Measurements from ENCODE around the gene ST8SIA4.

ST8SIA4 gene

DNA sequence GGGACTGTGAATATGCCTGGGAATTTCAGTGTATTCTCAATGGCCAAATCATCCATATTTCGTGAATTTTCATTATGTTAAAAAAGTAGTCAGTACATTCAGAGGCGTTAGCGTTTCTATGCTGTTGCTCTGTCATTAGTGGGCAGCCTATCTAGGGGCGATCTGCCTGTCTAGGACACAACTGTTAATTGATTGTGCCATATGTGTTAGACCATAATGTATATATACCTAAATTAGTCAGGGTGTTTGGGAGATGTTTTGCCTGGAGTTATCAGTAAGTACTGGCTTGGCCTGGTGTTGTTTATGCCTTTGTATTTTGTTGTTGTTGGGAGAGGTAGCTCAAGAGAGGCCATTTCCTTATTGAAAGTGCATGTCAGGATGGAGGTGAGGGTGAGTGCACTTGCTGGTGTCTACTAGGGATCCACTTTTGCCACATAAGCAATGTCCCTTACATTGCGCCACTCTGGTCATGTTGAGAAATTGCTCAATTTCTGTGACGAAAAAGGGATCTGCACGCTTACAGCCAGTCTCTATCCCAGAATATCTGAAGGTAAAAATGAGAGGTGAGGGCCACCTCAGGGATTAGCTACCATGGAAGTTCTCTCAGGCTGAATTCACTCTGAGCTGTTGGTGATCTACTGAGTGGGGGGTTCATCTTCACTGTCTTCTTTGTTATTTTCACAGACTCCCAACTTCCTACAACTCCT lies 123.3 kb downstream of the ST8SIA4 start:
- no peak for DNase-seq (ENCODE audit: low read depth)

DNA sequence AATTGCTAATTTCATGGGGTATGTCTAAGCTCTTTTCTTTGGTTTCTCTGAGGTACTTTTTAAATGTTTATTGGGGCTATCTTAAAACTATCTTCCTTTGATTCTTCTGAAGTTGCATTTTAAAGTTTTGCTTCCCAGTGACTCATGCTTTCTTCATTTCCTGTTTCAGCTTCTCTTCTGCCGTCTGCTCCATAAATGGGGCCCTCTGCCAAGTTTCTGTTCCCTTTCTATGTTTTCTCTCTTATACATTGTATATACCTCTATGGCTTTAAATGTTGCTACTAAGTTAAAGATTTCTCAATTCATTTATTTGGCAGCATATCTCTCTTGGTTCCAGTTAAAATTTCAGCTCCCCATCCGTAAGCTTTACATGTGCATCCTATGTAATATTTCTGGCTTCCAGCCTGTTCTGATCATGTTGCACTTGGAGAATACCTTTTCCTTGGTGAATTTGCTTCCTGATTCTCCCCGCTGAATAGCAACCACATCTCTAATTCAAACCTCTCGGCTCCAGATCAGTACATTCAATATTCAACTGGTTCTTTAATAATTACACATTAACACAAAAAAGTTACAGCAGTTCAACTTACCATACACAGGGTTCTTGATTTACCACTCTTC lies 125.3 kb downstream of the ST8SIA4 start:
- DNase-seq (ENCODE audit: low read depth) = no peak

DNA sequence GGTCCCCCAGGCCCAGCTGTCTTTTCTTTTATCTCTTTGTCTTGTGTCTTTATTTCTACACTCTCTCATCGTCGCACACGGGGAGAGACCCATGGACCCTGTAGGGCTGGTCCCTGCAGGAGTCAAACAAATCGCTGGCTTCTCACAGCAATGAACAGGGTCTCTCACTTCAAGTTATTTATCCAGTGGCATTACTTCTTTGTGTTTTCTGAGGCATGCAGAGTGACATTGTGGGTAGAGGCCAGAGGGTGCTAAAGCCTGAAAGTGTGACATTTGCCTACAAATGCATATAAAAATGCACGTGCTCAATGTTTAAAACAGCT lies 127.6 kb downstream of the ST8SIA4 start:
- DNase-seq (ENCODE audit: low read depth) = no peak

DNA sequence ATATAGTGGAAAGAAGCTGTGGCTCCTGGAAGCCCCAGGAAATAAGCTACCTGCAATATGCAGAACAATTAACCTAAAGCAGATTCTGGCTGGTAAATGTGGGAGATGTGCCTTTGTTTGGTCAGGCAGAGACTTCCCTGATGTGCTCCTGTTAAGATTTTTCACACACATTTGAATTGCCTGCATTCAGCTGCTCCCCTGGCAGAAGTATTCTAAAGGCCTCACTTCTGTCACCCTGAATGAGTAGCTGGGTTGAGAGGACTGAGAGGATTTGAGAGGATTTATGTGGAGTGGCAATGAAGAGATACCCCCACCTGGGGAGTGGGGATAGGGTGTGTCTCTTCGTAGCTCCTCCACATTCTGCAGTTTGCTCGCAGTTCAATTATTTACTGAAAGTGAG lies 130.5 kb downstream of the ST8SIA4 start:
- DNase-seq (ENCODE audit: low read depth) = no peak

DNA sequence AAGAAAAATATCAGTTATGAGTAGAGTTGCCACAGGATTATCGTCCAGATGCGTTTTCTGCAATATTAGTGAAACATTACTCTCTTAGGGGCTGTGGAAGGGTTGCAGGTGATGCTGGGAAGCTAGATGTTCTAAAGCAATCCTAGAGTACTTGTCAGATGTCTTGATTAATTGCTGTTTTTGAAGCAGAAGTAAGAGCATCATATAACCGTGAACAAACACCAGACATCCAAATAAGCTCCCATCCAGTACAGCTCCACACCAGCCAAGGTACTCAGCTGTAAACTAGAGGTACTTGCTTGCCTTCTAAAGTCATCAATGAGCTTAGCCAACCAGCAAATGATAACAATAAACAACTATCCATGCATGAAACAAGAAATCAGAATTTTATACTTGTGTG lies 131.1 kb downstream of the ST8SIA4 start:
- no peak for DNase-seq (ENCODE audit: low read depth)

DNA sequence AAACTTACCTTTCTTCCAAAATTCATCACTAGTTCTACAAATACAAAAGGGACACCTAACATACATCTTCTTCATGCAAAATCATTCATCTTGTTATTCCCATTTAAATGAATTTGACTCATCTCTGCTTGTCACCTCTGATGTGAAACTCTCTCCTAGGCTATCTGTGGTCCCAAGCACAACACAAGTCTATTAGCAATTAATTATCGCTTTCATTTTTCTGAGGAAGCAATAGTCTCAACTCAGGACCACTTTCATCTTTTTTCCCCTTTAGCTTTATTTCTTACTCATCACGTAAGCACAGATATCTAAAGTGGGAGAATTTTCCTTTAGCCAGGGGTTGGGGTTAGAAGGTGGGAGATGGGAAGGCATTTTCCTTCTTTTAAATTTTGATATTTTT lies 131.9 kb downstream of the ST8SIA4 start:
- DNase-seq (ENCODE audit: low read depth) = no peak

DNA sequence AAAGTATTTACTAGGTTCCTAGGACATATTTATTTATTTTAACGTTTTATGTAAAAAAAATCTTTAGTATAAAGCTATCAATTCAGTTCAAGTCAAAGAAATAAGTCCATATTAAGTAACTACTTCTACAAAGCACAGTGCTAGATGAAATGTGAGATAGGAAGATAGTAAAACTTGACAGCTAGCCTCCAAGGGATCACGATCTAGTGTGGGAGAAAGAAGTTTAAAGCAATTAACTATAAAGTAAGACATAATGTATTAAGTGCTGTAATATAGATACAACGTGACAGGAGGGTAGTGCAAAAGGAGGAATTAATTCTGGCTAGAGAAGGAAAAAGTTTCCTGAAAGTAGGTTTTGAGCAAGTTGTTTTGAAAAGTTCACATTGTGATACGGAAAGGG lies 134.9 kb downstream of the ST8SIA4 start:
- DNase-seq (ENCODE audit: low read depth) = no peak

DNA sequence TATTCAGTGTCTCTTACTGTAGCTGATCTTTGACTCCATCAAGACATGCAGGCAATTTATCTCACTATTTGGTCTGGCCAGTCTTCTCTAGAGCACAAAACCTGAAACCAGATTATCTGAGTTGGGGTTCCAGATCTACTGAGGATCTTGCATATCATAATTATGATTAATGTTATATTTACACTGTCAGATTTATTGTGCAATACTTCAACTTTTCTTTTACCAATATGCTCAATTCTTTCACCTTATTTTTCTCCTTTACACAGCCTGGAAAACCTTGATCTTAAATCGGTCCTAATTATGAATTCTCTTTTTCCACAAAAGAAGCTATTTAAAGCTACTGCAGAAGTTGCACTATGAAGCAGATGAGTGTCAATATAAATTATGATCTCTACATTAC lies 140.1 kb downstream of the ST8SIA4 start:
- no peak for DNase-seq (ENCODE audit: low read depth)

DNA sequence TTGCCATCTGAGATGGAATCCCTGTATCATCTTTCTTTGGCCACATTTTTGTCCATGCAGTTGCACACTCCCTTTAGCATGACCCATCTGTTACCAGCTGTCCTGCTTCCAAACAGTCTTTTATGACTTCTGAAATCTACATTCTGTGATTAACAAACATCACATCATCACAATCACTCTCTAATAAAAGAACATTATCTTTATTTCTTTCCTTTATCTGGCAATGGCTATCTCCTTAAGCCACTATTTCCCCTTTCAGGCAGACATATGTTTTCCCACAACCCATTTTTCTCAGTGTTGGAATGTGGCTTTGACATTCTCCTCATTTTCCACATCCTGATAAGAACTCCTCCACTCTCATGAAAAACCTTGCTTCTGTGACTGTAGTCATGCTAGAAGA lies 141.0 kb downstream of the ST8SIA4 start:
- DNase-seq (ENCODE audit: low read depth) = no peak

DNA sequence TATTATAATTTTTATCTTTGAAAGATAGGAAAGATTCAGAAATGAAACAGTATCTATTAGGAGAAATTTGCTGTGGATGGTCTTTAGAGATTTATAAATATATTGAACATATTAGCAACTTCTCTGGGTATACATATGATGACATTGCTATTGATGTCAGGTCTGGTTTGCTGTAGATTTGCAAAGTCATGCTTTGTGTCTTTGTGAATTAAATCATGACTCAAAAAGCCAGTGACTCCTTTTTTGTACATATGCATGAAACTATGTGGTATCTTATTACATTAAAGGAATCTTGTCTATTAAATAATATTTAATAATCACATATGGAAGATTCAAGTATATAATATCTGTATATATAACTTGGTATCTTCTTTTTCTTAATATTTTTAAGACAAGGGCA lies 141.9 kb downstream of the ST8SIA4 start:
- no peak for DNase-seq (ENCODE audit: low read depth)

DNA sequence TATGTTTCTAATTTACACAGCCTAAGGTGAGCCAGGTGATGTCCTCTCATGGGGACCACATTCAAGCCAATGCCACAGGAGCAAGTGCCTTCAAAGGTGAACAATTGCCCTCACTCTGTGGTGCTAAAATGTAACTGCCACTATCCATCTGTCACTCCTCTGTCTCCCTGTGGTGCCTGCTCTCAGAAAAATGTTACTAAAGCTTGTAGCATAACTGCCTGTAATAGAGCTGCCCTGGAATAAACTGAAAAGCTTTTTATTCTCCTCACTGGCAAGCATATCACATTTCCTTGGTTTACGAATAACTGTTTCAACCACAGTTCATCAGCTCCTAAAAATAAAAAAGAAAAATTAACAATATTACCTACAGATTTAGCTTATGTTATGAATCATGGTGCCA lies 142.4 kb downstream of the ST8SIA4 start:
- DNase-seq (ENCODE audit: low read depth) = no peak

DNA sequence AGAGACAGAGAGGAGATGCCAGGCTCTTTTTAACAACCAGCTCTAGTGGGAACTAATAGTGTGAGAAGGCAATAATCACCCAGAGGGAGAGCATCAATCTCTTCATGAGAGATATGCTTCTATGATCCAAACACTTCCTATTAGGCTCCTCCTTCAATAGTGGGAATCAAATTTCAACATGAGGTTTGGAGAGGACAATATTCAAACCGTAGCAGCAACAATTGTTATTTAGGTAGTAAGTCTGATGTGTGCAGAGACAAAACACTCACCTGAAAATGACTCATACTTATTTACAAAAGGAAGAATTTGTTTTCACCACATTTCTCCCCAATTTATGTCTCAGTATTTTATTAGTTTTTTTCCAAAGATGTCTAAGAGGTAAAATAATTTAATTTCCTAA lies 144.3 kb downstream of the ST8SIA4 start:
- DNase-seq (ENCODE audit: low read depth) = no peak

DNA sequence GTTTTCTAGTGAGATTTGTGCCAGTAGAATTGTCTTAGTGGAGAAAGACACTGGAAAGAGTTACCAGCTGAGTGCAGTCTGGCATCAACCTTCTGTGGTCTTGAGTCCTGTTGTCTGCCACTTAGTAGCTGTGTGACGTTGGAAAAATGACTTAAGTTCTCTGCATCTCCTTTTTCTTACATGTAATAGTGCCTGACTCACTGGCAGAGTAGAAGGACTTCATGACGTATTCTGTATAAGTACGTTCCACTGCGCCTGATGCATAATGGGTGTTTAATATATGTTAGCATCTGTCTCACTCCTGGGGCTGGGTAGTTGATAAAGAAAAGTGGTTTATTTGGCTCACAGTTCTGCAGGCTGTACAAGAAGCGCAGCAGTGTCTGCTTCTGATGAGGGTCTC lies 144.8 kb downstream of the ST8SIA4 start:
- DNase-seq (ENCODE audit: low read depth) = no peak

DNA sequence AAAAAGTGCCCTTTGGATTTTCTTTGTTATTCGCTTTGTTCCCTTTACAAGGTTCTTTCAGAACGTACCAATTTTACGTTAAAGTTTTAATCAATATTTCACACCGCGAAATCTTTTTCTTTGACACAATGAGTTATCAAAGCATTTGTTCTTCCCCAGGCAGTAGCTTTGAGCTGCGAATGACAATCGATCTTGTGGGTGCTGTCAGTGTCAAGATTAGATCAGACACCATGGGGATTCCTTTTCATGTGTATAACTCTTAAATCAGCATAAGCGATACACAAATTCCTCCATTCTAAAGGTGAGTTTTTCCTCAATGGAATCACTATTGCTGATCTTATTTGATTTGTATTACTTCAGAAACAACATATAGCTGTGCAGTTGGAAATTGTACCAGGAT lies 145.5 kb downstream of the ST8SIA4 start:
- no peak for DNase-seq (ENCODE audit: low read depth)
